NB4 (cell line): ENCODE measurements around the gene C6orf62.

Experiments
- POLR2A ChIP-seq: IDR thresholded peaks from 2 replicates; pipeline ENCODE4 v1.6.1; 2011; ENCODE audit warnings: mild to moderate bottlenecking; ENCODE audit not compliant: insufficient read length; ENCODE audit errors: extremely low read depth
- TF ChIP-seq, protein P1 (sequence below): IDR thresholded peaks from one replicate; pipeline ENCODE4 v1.5.1; 2012; ENCODE audit warnings: low read depth, low read length
- TF ChIP-seq, protein P2 (sequence below): IDR thresholded peaks from 2 replicates; pipeline ENCODE4 v1.6.1; 2011; ENCODE audit warnings: low read depth, low read length

DNA sequence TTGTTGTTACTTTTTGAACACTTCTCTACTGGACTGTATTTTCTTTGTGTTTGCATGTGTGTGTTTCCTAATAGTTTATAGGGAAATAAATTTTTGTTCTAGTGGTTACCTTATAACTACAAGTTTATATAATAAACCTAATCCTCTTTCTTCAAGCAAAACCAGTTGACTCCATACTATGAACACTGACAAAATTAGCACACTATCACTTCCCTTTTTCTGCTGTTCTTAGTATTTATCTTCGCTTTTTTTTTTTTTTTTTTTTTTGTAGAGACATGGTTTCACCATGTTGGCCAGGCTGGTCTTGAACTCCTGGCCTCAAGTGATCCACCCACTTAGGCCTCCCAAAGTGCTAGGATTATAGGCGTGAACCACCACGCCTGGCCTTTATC, 25.0 kb upstream of the C6orf62 start:
- TF ChIP-seq, protein P1, sequence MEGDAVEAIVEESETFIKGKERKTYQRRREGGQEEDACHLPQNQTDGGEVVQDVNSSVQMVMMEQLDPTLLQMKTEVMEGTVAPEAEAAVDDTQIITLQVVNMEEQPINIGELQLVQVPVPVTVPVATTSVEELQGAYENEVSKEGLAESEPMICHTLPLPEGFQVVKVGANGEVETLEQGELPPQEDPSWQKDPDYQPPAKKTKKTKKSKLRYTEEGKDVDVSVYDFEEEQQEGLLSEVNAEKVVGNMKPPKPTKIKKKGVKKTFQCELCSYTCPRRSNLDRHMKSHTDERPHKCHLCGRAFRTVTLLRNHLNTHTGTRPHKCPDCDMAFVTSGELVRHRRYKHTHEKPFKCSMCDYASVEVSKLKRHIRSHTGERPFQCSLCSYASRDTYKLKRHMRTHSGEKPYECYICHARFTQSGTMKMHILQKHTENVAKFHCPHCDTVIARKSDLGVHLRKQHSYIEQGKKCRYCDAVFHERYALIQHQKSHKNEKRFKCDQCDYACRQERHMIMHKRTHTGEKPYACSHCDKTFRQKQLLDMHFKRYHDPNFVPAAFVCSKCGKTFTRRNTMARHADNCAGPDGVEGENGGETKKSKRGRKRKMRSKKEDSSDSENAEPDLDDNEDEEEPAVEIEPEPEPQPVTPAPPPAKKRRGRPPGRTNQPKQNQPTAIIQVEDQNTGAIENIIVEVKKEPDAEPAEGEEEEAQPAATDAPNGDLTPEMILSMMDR: no peak
- TF ChIP-seq, protein P2, sequence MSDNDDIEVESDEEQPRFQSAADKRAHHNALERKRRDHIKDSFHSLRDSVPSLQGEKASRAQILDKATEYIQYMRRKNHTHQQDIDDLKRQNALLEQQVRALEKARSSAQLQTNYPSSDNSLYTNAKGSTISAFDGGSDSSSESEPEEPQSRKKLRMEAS: no peak
- TF ChIP-seq POLR2A: no peak
